Measurements from ENCODE around the gene UQCRQ. TPM values are rescaled to one million over a fixed set of nuclear protein-coding genes. Genes with fewer than 3 reads are reported as not detected.

Gene UQCRQ
- total and polyA plus RNA-seq, 9 of the 15 experiments (the other 6 are each of a cell fraction or from before 2014, with no cell fraction given): 235 to 2,421 (median 883) TPM

DNA sequence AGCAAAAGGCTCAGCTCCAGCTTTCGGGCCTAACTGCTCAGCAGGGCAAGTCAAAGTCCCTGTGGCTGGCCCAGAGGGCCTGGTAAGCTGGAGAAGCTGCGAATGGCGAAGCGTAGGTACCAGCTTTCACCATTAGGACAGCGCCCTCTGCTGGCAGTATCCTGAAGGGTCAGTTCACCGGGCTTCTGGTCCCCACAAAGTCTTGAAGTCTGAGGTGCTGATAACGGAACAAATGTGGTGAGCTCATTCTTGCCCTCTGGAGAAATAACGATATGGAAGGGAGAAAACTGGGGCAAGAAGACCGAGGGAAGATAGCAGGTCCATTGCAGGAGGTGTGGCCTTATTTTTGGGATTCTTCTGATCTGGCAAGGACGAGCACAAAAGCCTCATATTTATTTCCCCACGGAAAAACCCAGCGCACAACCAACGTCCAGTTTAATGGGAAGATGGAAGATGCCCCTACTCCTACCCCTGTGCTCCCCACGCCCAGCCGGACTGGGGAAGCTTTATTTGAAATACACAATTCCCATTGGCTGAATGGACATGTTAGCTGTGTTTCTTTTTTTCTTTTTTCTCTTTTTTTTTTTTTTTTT lies 46.2 kb upstream of the UQCRQ start (continued):
- TF ChIP-seq, protein P1, sequence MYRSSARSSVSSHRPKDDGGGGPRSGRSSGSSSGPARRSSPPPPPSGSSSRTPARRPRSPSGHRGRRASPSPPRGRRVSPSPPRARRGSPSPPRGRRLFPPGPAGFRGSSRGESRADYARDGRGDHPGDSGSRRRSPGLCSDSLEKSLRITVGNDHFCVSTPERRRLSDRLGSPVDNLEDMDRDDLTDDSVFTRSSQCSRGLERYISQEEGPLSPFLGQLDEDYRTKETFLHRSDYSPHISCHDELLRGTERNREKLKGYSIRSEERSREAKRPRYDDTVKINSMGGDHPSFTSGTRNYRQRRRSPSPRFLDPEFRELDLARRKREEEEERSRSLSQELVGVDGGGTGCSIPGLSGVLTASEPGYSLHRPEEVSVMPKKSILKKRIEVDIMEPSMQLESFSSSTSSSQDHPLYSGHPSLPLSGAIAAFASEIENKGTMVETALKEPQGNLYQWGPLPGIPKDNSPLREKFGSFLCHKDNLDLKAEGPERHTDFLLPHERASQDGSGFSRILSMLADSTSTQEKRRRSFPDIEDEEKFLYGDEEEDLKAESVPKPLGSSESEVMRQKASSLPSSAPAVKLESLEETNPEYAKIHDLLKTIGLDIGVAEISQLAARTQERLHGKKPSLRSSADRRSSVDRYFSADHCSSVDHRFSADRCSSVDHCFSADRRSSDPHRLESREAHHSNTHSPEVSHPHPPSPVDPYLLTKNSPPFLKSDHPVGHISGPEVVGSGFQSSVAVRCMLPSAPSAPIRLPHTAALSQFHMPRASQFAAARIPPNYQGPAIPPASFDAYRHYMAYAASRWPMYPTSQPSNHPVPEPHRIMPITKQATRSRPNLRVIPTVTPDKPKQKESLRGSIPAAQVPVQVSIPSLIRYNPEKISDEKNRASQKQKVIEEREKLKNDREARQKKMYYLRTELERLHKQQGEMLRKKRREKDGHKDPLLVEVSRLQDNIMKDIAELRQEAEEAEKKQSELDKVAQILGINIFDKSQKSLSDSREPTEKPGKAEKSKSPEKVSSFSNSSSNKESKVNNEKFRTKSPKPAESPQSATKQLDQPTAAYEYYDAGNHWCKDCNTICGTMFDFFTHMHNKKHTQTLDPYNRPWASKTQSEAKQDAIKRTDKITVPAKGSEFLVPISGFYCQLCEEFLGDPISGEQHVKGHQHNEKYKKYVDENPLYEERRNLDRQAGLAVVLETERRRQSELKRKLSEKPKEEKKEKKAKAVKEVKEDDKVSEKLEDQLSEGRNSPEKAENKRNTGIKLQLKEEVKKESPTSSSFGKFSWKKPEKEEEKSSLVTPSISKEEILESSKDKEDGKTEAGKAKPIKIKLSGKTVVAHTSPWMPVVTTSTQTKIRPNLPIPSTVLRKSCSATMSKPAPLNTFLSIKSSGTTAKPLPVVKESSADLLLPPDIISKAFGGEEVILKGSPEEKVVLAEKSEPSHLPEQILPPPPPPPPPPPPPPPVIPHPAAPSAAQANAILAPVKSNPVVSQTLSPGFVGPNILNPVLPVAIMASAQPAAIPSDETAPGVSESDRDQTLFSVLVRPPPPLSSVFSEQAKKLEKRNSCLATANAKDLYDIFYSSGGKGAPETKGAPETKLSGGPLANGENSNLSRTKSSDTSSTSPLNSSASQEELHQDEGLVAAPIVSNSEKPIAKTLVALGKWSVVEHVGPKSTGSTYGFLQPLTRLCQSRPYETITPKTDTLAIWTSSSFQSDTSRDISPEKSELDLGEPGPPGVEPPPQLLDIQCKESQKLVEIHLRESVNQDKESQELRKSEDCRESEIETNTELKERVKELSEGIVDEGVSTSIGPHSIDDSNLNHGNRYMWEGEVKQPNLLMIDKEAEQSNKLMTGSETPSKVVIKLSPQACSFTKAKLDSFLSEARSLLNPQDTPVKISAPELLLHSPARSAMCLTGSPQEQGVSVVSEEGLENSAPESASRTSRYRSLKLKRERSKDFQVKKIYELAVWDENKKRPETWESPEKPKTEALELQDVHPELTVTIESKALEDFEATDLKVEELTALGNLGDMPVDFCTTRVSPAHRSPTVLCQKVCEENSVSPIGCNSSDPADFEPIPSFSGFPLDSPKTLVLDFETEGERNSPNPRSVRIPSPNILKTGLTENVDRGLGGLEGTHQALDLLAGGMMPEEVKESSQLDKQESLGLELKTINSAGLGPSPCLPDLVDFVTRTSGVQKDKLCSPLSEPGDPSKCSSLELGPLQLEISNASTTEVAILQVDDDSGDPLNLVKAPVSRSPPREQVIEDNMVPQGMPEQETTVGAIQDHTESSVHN (IDR thresholded peaks at IDR 0.05; ENCODE audit: borderline replicate concordance in 1 of 2, low read depth in 1 of 2): no peak
- no peak for TF ChIP-seq ZNF444 (CRISPR knock-in tag; IDR thresholded peaks at IDR 0.05)
- TF ChIP-seq SMAD4 (CRISPR knock-in tag; conservative IDR thresholded peaks at IDR 0.05): no peak; the same call in 1 of the 2 replicates
- no peak for TF ChIP-seq MYBL2 (IDR thresholded peaks at IDR 0.05; ENCODE audit: low read depth)
- TF ChIP-seq MYBL2 (CRISPR knock-in tag; IDR thresholded peaks at IDR 0.05; ENCODE audit: borderline replicate concordance): no peak
- TF ChIP-seq, protein P2, sequence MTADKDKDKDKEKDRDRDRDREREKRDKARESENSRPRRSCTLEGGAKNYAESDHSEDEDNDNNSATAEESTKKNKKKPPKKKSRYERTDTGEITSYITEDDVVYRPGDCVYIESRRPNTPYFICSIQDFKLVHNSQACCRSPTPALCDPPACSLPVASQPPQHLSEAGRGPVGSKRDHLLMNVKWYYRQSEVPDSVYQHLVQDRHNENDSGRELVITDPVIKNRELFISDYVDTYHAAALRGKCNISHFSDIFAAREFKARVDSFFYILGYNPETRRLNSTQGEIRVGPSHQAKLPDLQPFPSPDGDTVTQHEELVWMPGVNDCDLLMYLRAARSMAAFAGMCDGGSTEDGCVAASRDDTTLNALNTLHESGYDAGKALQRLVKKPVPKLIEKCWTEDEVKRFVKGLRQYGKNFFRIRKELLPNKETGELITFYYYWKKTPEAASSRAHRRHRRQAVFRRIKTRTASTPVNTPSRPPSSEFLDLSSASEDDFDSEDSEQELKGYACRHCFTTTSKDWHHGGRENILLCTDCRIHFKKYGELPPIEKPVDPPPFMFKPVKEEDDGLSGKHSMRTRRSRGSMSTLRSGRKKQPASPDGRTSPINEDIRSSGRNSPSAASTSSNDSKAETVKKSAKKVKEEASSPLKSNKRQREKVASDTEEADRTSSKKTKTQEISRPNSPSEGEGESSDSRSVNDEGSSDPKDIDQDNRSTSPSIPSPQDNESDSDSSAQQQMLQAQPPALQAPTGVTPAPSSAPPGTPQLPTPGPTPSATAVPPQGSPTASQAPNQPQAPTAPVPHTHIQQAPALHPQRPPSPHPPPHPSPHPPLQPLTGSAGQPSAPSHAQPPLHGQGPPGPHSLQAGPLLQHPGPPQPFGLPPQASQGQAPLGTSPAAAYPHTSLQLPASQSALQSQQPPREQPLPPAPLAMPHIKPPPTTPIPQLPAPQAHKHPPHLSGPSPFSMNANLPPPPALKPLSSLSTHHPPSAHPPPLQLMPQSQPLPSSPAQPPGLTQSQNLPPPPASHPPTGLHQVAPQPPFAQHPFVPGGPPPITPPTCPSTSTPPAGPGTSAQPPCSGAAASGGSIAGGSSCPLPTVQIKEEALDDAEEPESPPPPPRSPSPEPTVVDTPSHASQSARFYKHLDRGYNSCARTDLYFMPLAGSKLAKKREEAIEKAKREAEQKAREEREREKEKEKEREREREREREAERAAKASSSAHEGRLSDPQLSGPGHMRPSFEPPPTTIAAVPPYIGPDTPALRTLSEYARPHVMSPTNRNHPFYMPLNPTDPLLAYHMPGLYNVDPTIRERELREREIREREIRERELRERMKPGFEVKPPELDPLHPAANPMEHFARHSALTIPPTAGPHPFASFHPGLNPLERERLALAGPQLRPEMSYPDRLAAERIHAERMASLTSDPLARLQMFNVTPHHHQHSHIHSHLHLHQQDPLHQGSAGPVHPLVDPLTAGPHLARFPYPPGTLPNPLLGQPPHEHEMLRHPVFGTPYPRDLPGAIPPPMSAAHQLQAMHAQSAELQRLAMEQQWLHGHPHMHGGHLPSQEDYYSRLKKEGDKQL (CRISPR knock-in tag; IDR thresholded peaks at IDR 0.05; ENCODE audit: borderline replicate concordance): no peak
- TF ChIP-seq MYNN (IDR thresholded peaks at IDR 0.05): no peak
- no peak for TF ChIP-seq MYNN (CRISPR knock-in tag; IDR thresholded peaks at IDR 0.05)
- TF ChIP-seq BCOR (IDR thresholded peaks at IDR 0.05): no peak
- TF ChIP-seq SMAD2 (IDR thresholded peaks at IDR 0.05; ENCODE audit: low read depth, low read length): no peak
- TF ChIP-seq ZC3H8 (IDR thresholded peaks at IDR 0.05): no peak
- TF ChIP-seq GATA2 (CRISPR knock-in tag; IDR thresholded peaks at IDR 0.05): no peak
- TF ChIP-seq ZBTB7A (IDR thresholded peaks at IDR 0.05; ENCODE audit: borderline replicate concordance, control insufficient read depth, low read depth, low read length): no peak
- no peak for TF ChIP-seq GTF2B (IDR thresholded peaks at IDR 0.05; ENCODE audit: extremely low read depth, insufficient read length)
- no peak for TF ChIP-seq MCM2 (IDR thresholded peaks at IDR 0.05; ENCODE audit: low read depth)
